GM23338 (cell line): ENCODE data around the gene DAB2. TPM values are rescaled to one million over a fixed set of nuclear protein-coding genes. Genes with fewer than 3 reads are reported as not detected.
A peak's percentile ranks its signal among the peaks of the same experiment; 100 is the strongest.

Experiments
- ATAC-seq: fragments of 200-7000 bp; cut with Tn5 transposase; 3 replicates; pipeline ENCODE4 v1.9.1; 2020
- DNase-seq: peaks from one replicate; pipeline ENCODE4 v3.0.0-alpha.2; 2015; ENCODE audit warnings: low spot score
- H2AFZ ChIP-seq: fragments of 200-600 bp; sonication (generic); 2 replicates; pipeline ENCODE4 v1.8.0; 2016; ENCODE audit warnings: antibody characterized with exemption, mild to moderate bottlenecking, moderate library complexity
- H3F3A ChIP-seq: fragments of 200-600 bp; sonication (generic); replicated peaks from 2 replicates; pipeline ENCODE4 v1.8.0; 2017; ENCODE audit warnings: antibody characterized with exemption, mixed run types, low read depth
- H3K27ac ChIP-seq: fragments of 200-600 bp; sonication (generic); 2 replicates; pipeline ENCODE4 v1.6.1; 2016; ENCODE audit warnings: low read depth
- H3K27me3 ChIP-seq: fragments of 200-600 bp; sonication (generic); 2 replicates; pipeline ENCODE4 v1.8.0; 2016; ENCODE audit warnings: mild to moderate bottlenecking, mixed run types, moderate library complexity; ENCODE audit not compliant: insufficient read depth
- H3K36me3 ChIP-seq: fragments of 200-600 bp; sonication (generic); 2 replicates; pipeline ENCODE4 v1.8.0; 2016; ENCODE audit warnings: mild to moderate bottlenecking; ENCODE audit not compliant: insufficient read depth
- H3K4me1 ChIP-seq: fragments of 200-600 bp; sonication (generic); 2 replicates; pipeline ENCODE4 v1.8.0; 2016; ENCODE audit warnings: mild to moderate bottlenecking, moderate library complexity; ENCODE audit not compliant: insufficient read depth
- H3K4me2 ChIP-seq: fragments of 200-600 bp; sonication (generic); 2 replicates; pipeline ENCODE4 v1.7.1; 2017; ENCODE audit warnings: mixed run types
- H3K4me3 ChIP-seq: fragments of 200-600 bp; sonication (generic); 2 replicates; pipeline ENCODE4 v1.6.1; 2016; ENCODE audit warnings: mixed run types
- H3K79me2 ChIP-seq: fragments of 200-600 bp; sonication (generic); replicated peaks from 2 replicates; pipeline ENCODE4 v1.8.0; 2017; ENCODE audit warnings: mild to moderate bottlenecking; ENCODE audit not compliant: insufficient read depth
- H3K9me2 ChIP-seq: fragments of 200-600 bp; sonication (generic); 2 replicates; pipeline ENCODE4 v1.8.0; 2017; ENCODE audit not compliant: insufficient read depth
- H4K20me1 ChIP-seq: fragments of 200-600 bp; sonication (generic); replicated peaks from 2 replicates; pipeline ENCODE4 v1.8.0; 2017; ENCODE audit warnings: mild to moderate bottlenecking; ENCODE audit not compliant: insufficient read depth
- H3K27ac Mint-ChIP-seq: 2 replicates; pipeline ENCODE4 v1.8.0; 2020; ENCODE audit warnings: inconsistent platforms, mild to moderate bottlenecking, moderate library complexity, mixed read lengths
- H3K27me3 Mint-ChIP-seq: 3 replicates; pipeline ENCODE4 v1.8.0; 2022; ENCODE audit warnings: low read depth, mild to moderate bottlenecking, moderate library complexity, mixed read lengths, inconsistent platforms; ENCODE audit not compliant: insufficient read depth, poor library complexity
- H3K36me3 Mint-ChIP-seq: 3 replicates; pipeline ENCODE4 v1.8.0; 2021; ENCODE audit warnings: low read depth, mild to moderate bottlenecking, inconsistent platforms, moderate library complexity, mixed read lengths
- H3K4me1 Mint-ChIP-seq: 3 replicates; pipeline ENCODE4 v1.8.0; 2020; ENCODE audit warnings: mild to moderate bottlenecking, inconsistent platforms, mixed read lengths
- H3K4me3 Mint-ChIP-seq: 3 replicates; pipeline ENCODE4 v1.8.0; 2021; ENCODE audit warnings: moderate library complexity, mild to moderate bottlenecking, inconsistent platforms, mixed read lengths
- H3K9me3 Mint-ChIP-seq: 3 replicates; pipeline ENCODE4 v1.8.0; 2020; ENCODE audit warnings: moderate library complexity, mild to moderate bottlenecking, inconsistent platforms, mixed read lengths
- CREB1 ChIP-seq: fragments of 250-450 bp; sonication (Bioruptor Pico); IDR thresholded peaks from 2 replicates; pipeline ENCODE4 v1.5.0; 2020; ENCODE audit warnings: low read depth, mild to moderate bottlenecking, moderate library complexity
- CTCF ChIP-seq, 2 experiments: fragments of 200-600 bp in 1 of 2; sonication (generic) in 1 of 2; conservative IDR thresholded peaks; 2 replicates each; pipeline versions ENCODE4 v1.5.1 to v1.6.1; 2016 to 2017; ENCODE audit warnings: antibody characterized with exemption in 2 of 2, low read depth in 2 of 2, mild to moderate bottlenecking in 2 of 2, moderate library complexity in 1 of 2
- JUNB ChIP-seq: IDR thresholded peaks from one replicate; pipeline ENCODE4 v1.6.1; 2016; ENCODE audit warnings: antibody characterized with exemption; ENCODE audit not compliant: unreplicated experiment
- REST ChIP-seq: IDR thresholded peaks from one replicate; pipeline ENCODE4 v1.6.1; 2018; ENCODE audit warnings: antibody characterized with exemption; ENCODE audit not compliant: unreplicated experiment
- STAT1 ChIP-seq: IDR thresholded peaks from one replicate; pipeline ENCODE4 v1.6.1; 2016; ENCODE audit warnings: antibody characterized with exemption; ENCODE audit not compliant: unreplicated experiment
- ZNF114 ChIP-seq: fragments of 250-450 bp; sonication (Bioruptor Pico); IDR thresholded peaks from 2 replicates; pipeline ENCODE4 v1.5.0; 2020; ENCODE audit warnings: mild to moderate bottlenecking, moderate library complexity
- ZNF331 ChIP-seq: fragments of 250-450 bp; sonication (Bioruptor Pico); IDR thresholded peaks from 2 replicates; pipeline ENCODE4 v1.5.0; 2020; ENCODE audit warnings: low read depth, mild to moderate bottlenecking, moderate library complexity
- polyA plus RNA-seq: library from polyadenylated mRNA; unstranded; fragments of >200 nt; fragmentation: Nextera tagmentation; extraction: Ambion mirVana; gene quantifications from 2 replicates; pipeline ENCODE4 v1.2.1, GENCODE V29; 2016
- total RNA-seq: library from RNA; depleted of rRNA; stranded (reverse); fragments of >200 nt; shearing (Covaris generic); gene quantifications from 2 replicates; pipeline ENCODE4 v1.2.3, GENCODE V29; 2014
- TF ChIP-seq, protein P1 (sequence below): fragments of 250-450 bp; sonication (Bioruptor Pico); IDR thresholded peaks from 2 replicates; pipeline ENCODE4 v1.5.0; 2020; ENCODE audit warnings: mild to moderate bottlenecking, moderate library complexity

DAB2 gene
- total and polyA plus RNA-seq, 2 experiments from 2014 or later, result 6.4 to 8.4 TPM

DNA sequence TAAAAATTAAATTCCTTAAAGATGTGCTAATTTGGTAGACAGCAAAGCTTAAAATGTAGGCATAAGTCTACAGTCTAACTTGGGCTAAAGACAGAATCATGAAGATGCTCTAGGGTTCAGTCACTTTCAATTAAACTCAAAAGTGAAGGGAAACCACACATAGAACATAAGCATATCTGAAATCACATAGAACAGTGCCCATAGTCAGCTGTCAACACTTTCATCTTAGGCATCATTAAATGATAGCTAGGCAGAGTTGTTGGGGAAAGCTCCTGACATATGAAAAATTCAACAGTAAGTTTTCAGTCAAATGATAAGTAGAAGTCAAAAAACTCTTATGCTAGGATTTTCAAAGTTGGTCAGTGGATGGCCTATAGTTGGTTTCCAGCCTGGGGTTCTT lies 11.0 kb downstream of the DAB2 start:
- Histone ChIP-seq H3K27ac (no peak overlapping the region), H3K4me2 (0 out of 2 replicates have a peak overlapping the region, but pooled peaks have one; percentile 13), H3F3A (no peaks in the 10 kb centered on the region), H2AFZ (no peak overlapping the region), H3K9me2 (no peaks in the 10 kb centered on the region), H3K4me1 (peaks cover 34% of the 10 kb centered on the region), H3K4me3 (no peak overlapping the region), H4K20me1 (no peaks in the 10 kb centered on the region), H3K79me2 (no peaks in the 10 kb centered on the region), H3K36me3 (no peaks in the 10 kb centered on the region), H3K27me3 (no peaks in the 10 kb centered on the region)
- ATAC-seq (no peak), DNase-seq (no peak)
- H3K4me1 Mint-ChIP-seq, result peaks cover 50% of the 10 kb centered on the region
- no peaks in the 10 kb centered on the region for H3K27me3 Mint-ChIP-seq
- TF ChIP-seq JUNB, result no peak
- TF ChIP-seq CREB1 (CRISPR knock-in tag), result no peak
- H3K4me3 Mint-ChIP-seq, result no peak overlapping the region
- no peak overlapping the region for H3K27ac Mint-ChIP-seq
- H3K36me3 Mint-ChIP-seq, result no peaks in the 10 kb centered on the region
- no peaks in the 10 kb centered on the region for H3K9me3 Mint-ChIP-seq

GRCh38 chr5:39412721-39413394 lies 11.9 kb downstream of the DAB2 start:
- Histone ChIP-seq H3K36me3 (no peaks in the 10 kb centered on the region), H3K4me1 (peaks cover 34% of the 10 kb centered on the region), H3K4me2 (peak overlapping the region; percentile 13; the same call in 1 of the 2 replicates), H2AFZ (no peak overlapping the region), H4K20me1 (no peaks in the 10 kb centered on the region), H3K27ac (no peak overlapping the region), H3K4me3 (no peak overlapping the region), H3K79me2 (no peaks in the 10 kb centered on the region), H3K27me3 (no peaks in the 10 kb centered on the region), H3F3A (no peaks in the 10 kb centered on the region), H3K9me2 (no peaks in the 10 kb centered on the region)
- no peak for ATAC-seq
- Mint-ChIP-seq H3K4me1 (peaks cover 50% of the 10 kb centered on the region), H3K27me3 (no peaks in the 10 kb centered on the region), H3K4me3 (no peak overlapping the region), H3K36me3 (no peaks in the 10 kb centered on the region), H3K27ac (peak overlapping the region; percentile 91), H3K9me3 (no peaks in the 10 kb centered on the region)
- DNase-seq, result no peak
- TF ChIP-seq, protein P1, sequence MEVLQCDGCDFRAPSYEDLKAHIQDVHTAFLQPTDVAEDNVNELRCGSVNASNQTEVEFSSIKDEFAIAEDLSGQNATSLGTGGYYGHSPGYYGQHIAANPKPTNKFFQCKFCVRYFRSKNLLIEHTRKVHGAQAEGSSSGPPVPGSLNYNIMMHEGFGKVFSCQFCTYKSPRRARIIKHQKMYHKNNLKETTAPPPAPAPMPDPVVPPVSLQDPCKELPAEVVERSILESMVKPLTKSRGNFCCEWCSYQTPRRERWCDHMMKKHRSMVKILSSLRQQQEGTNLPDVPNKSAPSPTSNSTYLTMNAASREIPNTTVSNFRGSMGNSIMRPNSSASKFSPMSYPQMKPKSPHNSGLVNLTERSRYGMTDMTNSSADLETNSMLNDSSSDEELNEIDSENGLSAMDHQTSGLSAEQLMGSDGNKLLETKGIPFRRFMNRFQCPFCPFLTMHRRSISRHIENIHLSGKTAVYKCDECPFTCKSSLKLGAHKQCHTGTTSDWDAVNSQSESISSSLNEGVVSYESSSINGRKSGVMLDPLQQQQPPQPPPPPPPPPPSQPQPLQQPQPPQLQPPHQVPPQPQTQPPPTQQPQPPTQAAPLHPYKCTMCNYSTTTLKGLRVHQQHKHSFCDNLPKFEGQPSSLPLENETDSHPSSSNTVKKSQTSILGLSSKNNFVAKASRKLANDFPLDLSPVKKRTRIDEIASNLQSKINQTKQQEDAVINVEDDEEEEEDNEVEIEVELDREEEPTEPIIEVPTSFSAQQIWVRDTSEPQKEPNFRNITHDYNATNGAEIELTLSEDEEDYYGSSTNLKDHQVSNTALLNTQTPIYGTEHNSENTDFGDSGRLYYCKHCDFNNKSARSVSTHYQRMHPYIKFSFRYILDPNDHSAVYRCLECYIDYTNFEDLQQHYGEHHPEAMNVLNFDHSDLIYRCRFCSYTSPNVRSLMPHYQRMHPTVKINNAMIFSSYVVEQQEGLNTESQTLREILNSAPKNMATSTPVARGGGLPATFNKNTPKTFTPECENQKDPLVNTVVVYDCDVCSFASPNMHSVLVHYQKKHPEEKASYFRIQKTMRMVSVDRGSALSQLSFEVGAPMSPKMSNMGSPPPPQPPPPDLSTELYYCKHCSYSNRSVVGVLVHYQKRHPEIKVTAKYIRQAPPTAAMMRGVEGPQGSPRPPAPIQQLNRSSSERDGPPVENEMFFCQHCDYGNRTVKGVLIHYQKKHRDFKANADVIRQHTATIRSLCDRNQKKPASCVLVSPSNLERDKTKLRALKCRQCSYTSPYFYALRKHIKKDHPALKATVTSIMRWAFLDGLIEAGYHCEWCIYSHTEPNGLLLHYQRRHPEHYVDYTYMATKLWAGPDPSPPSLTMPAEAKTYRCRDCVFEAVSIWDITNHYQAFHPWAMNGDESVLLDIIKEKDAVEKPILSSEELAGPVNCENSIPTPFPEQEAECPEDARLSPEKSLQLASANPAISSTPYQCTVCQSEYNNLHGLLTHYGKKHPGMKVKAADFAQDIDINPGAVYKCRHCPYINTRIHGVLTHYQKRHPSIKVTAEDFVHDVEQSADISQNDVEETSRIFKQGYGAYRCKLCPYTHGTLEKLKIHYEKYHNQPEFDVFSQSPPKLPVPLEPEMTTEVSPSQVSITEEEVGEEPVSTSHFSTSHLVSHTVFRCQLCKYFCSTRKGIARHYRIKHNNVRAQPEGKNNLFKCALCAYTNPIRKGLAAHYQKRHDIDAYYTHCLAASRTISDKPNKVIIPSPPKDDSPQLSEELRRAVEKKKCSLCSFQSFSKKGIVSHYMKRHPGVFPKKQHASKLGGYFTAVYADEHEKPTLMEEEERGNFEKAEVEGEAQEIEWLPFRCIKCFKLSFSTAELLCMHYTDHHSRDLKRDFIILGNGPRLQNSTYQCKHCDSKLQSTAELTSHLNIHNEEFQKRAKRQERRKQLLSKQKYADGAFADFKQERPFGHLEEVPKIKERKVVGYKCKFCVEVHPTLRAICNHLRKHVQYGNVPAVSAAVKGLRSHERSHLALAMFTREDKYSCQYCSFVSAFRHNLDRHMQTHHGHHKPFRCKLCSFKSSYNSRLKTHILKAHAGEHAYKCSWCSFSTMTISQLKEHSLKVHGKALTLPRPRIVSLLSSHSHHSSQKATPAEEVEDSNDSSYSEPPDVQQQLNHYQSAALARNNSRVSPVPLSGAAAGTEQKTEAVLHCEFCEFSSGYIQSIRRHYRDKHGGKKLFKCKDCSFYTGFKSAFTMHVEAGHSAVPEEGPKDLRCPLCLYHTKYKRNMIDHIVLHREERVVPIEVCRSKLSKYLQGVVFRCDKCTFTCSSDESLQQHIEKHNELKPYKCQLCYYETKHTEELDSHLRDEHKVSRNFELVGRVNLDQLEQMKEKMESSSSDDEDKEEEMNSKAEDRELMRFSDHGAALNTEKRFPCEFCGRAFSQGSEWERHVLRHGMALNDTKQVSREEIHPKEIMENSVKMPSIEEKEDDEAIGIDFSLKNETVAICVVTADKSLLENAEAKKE (CRISPR knock-in tag), result no peak
- TF ChIP-seq STAT1 (no peak), CTCF (conservative IDR thresholded peaks at IDR 0.05; ENCODE audit: low read depth in 2 of 2) (no peak), JUNB (no peak), REST (no peak), ZNF114 (CRISPR knock-in tag) (no peak), ZNF331 (CRISPR knock-in tag) (no peak), CREB1 (CRISPR knock-in tag) (no peak)
